HG02623 (cell line): ENCODE measurements around the gene PDZD2.
A peak's percentile ranks its signal among the peaks of the same experiment; 100 is the strongest.
"Not testable (repeated sequence)": the region's sequence is repeated elsewhere in the genome, so short reads cannot be mapped to it uniquely, and the experiment has no call there.

Source experiments
- ATAC-seq: cut with Tn5 transposase; IDR thresholded peaks from one replicate; pipeline ENCODE4 v1.9.1; 2021; ENCODE audit warnings: moderate library complexity; ENCODE audit not compliant: unreplicated experiment

PDZD2 gene

GRCh38 chr5:31638748-31639418, at the start of gene PDZD2:
Gene PDZD2 (plus strand): TSS chr5:31639131.
- peak; percentile 69 for ATAC-seq

- ATAC-seq, result no peak
These were observed 45.3 kb upstream of the PDZD2 start for GRCh38 chr5:31593665-31594064.

GRCh38 chr5:31596354-31596753, 42.6 kb upstream of the PDZD2 start:
- ATAC-seq, result no peak

- no peak for ATAC-seq
These were observed 40.0 kb upstream of the PDZD2 start for GRCh38 chr5:31598640-31599611.

GRCh38 chr5:31602305-31602704, 36.6 kb upstream of the PDZD2 start:
- ATAC-seq, result not testable (repeated sequence)

- ATAC-seq, result no peak
These were observed 34.7 kb upstream of the PDZD2 start for GRCh38 chr5:31604240-31604639.

- no peak for ATAC-seq
These were observed 34.3 kb upstream of the PDZD2 start for GRCh38 chr5:31604644-31605043.

GRCh38 chr5:31605920-31606319, 33.0 kb upstream of the PDZD2 start:
- ATAC-seq, result no peak

- ATAC-seq, result no peak
These were observed 31.4 kb upstream of the PDZD2 start for GRCh38 chr5:31607546-31607945.

GRCh38 chr5:31611002-31611401, 27.9 kb upstream of the PDZD2 start:
- ATAC-seq, result no peak

- no peak for ATAC-seq
These were observed 25.3 kb upstream of the PDZD2 start for GRCh38 chr5:31613651-31614050.

- no peak for ATAC-seq
These were observed 24.5 kb upstream of the PDZD2 start for GRCh38 chr5:31614151-31615020.

- no peak for ATAC-seq
These were observed 21.1 kb upstream of the PDZD2 start for GRCh38 chr5:31617867-31618266.

- no peak for ATAC-seq
These were observed 18.9 kb upstream of the PDZD2 start for GRCh38 chr5:31620026-31620425.

- no peak for ATAC-seq
These were observed 15.7 kb upstream of the PDZD2 start for GRCh38 chr5:31623249-31623648.

GRCh38 chr5:31625394-31625793, 13.5 kb upstream of the PDZD2 start:
- no peak for ATAC-seq

- ATAC-seq, result no peak
These were observed 12.8 kb upstream of the PDZD2 start for GRCh38 chr5:31626156-31626555.

GRCh38 chr5:31626604-31627234, 12.2 kb upstream of the PDZD2 start:
- no peak for ATAC-seq

- ATAC-seq, result no peak
These were observed 8.0 kb upstream of the PDZD2 start for GRCh38 chr5:31630931-31631330.

GRCh38 chr5:31632460-31632859, 6.5 kb upstream of the PDZD2 start:
- ATAC-seq, result no peak

GRCh38 chr5:31635446-31635845, 3.5 kb upstream of the PDZD2 start:
- no peak for ATAC-seq
